ENCODE results near the gene CXCL3. TPM values are rescaled to one million over a fixed set of nuclear protein-coding genes. Genes with fewer than 3 reads are reported as not detected.

The CXCL3 gene
- total RNA-seq = 4.9 and 19.7 TPM in 2 replicates

DNA sequence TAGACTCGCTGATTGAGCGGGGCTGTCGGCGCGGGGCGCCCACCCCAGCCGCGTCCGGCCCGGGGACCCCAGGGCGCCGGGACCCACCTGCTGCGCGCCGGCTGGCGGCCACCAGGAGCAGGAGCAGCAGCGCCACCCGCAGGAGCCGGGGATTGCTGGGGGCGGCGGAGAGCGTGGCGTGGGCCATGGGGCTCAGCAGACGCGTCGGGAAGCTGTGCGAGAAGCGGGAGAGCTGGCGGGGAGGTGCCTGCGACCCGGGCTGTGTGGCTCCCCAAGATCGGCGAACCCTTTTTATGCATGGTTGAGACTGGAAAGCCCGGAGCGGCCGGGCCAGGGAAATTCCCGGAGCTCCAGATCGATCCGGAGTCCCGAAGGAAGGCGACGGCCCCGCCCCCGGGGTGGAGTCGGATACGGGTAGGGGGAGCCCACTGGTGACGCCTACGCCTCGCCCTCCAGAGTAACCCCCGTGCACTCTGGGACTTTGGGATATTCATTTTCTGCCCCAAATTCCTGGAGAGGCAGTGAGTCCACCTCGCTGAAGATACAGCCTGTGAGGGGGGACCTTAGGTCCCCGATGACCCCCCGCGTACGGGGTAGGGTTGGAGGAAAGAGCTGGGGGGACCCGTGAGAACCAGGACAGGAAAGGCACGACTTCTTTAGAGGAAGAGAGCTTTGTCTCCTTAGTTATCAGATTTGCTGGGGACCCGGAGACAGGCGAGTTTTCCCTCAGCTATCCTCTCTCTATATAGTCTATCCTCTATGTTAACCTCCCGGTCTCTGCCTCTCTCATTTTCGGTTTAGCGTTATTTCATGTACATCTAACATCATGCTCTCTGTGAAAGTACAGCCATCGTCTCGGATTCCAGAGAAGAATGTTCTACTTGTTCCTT, at the start of gene CXCL3:
Gene CXCL3 (minus strand): TSS at position 265 of the 890 bp plus-strand sequence. CDS start 78 bp downstream, at position 187.

GRCh38 chr4:73998040-73999011, 40.2 kb downstream of the CXCL3 start, which contains the start of gene CXCL5:
Gene CXCL5, minus strand, starts transcription at chr4:73998677. Its CDS starts 96 bp downstream, at chr4:73998581.

DNA sequence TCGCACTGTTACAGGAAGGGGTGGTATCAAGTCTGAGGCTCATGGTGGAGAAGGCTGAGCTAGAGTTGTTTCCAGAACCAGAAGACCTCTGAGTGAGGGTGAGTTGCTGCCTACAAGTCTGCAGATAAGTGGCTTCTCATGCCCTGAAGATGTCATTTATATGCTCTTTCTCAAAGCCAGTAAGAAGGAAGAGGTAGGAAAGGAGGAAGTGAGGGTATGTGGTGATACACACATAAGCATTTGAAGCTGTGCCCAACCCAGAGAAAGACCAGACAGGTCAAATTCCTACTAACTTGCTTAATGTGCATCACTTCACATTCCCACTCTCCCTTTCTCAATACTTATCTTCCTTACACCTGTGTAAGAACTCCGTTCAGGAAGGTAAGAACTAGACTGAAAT, 50.4 kb downstream of the CXCL3 start, which contains the start of gene PPBP:
Gene PPBP (minus strand): TSS at position 130 of the 400 bp plus-strand sequence. CDS start 87 bp downstream, at position 43.

Small RNA genes within 50 kb of the gene (small RNA-seq; reads per million reads assigned to genes)
- not detected for gene RN7SL218P (ENCODE audit: low replicate concordance)

Other genes starting within 250 kb of the CXCL3 start
- gene CXCL6, start 202.0 kb downstream of the CXCL3 start, total RNA-seq = 10.6 and 46.2 TPM in 2 replicates
- 0.57 TPM in 1 of 2 replicates, not detected in the other for gene PF4V1, start 185.4 kb downstream of the CXCL3 start, total RNA-seq
- 128 and 355 TPM in 2 replicates for gene CXCL1, start 169.3 kb downstream of the CXCL3 start, total RNA-seq
- gene PF4, start 56.7 kb downstream of the CXCL3 start, total RNA-seq = 0.66 TPM in 1 of 2 replicates, not detected in the other
- gene PPBP, start 50.5 kb downstream of the CXCL3 start, total RNA-seq = not detected in 2 replicates
- gene CXCL5, start 40.0 kb downstream of the CXCL3 start, total RNA-seq = 8.2 and 19.5 TPM in 2 replicates
- 5.6 and 53.6 TPM in 2 replicates for gene CXCL2, start 60.5 kb upstream of the CXCL3 start, total RNA-seq
- gene MTHFD2L, start 119.4 kb upstream of the CXCL3 start, total RNA-seq = 15.8 and 23.2 TPM in 2 replicates

All from placental pericyte (primary cell).